GM12878 (cell line): ENCODE data around the gene DENND1B. TPM values are rescaled to one million over a fixed set of nuclear protein-coding genes. Genes with fewer than 3 reads are reported as not detected.

Experiments
- CREM ChIP-seq: IDR thresholded peaks from 2 replicates; pipeline ENCODE4 v1.6.1; 2014; ENCODE audit warnings: antibody characterized with exemption, low read depth
- FOS ChIP-seq: IDR thresholded peaks from 3 replicates; pipeline ENCODE4 v1.6.1; 2011; ENCODE audit warnings: borderline replicate concordance; ENCODE audit not compliant: insufficient read length; ENCODE audit errors: extremely low read depth
- FOXK2 ChIP-seq: fragments of 450-650 bp; IDR thresholded peaks from 2 replicates; pipeline ENCODE4 v1.6.1; 2017; ENCODE audit warnings: mild to moderate bottlenecking, moderate library complexity
- HSF1 ChIP-seq: fragments of 150-350 bp; IDR thresholded peaks from 2 replicates; pipeline ENCODE4 v1.6.1; 2014; ENCODE audit warnings: mild to moderate bottlenecking, low read depth, low read length
- NFIC ChIP-seq: IDR thresholded peaks from 2 replicates; pipeline ENCODE4 v1.6.1; 2012; ENCODE audit warnings: low read depth, mild to moderate bottlenecking, inconsistent platforms, low read length, moderate library complexity
- NKRF ChIP-seq: fragments of 450-650 bp; conservative IDR thresholded peaks from 2 replicates; pipeline ENCODE4 v1.6.1; 2017; ENCODE audit warnings: mild to moderate bottlenecking, moderate library complexity
- PAX8 ChIP-seq: fragments of 450-650 bp; IDR thresholded peaks from 2 replicates; pipeline ENCODE4 v1.6.1; 2017; ENCODE audit warnings: mild to moderate bottlenecking, moderate library complexity
- PBX3 ChIP-seq: IDR thresholded peaks from 2 replicates; pipeline ENCODE4 v1.6.1; 2011; ENCODE audit warnings: mild to moderate bottlenecking, low read depth, low read length, moderate library complexity; ENCODE audit not compliant: insufficient replicate concordance
- POLR2A ChIP-seq: IDR thresholded peaks from 2 replicates; pipeline ENCODE4 v1.6.1; 2011; ENCODE audit warnings: low read depth, mild to moderate bottlenecking, low read length
- SIN3A ChIP-seq: IDR thresholded peaks from 2 replicates; pipeline ENCODE4 v1.6.1; 2012; ENCODE audit warnings: low read depth, low read length, improper control_type of control experiment
- SREBF2 ChIP-seq: IDR thresholded peaks from 2 replicates; pipeline ENCODE4 v1.6.1; 2012; ENCODE audit warnings: mild to moderate bottlenecking, low read length
- USF2 ChIP-seq: IDR thresholded peaks from 2 replicates; pipeline ENCODE4 v1.6.1; 2011; ENCODE audit warnings: low read depth, low read length, improper control_type of control experiment, borderline replicate concordance
- ZNF622 ChIP-seq: fragments of 450-650 bp; IDR thresholded peaks from 2 replicates; pipeline ENCODE4 v1.6.1; 2017; ENCODE audit warnings: mild to moderate bottlenecking, inconsistent platforms
- polyA plus RNA-seq, 11 experiments: library from polyadenylated mRNA; depleted of rRNA in 4 of 11; unstranded in 6 of 11; stranded (reverse) in 5 of 11; fragments of >200 nt; fragmentation: Nextera tagmentation in 4 of 11; fragmentation: Illumina TruSeq in 1 of 11; extraction: Ambion mirVana in 4 of 11; extraction: Trizol in 1 of 11; gene quantifications; 1 replicate in 1 of 11; 2 replicates in 10 of 11; pipeline versions ENCODE4 v1.2.1 to v1.2.3, GENCODE V29; 2011 to 2016; ENCODE audit warnings: inconsistent platforms in 2 of 11, missing spikeins in 2 of 11, low read depth in 1 of 11
- total RNA-seq, 4 experiments: library from RNA; depleted of rRNA in 3 of 4; stranded (reverse); fragments of >200 nt in 3 of 4; fragmentation: Illumina TruSeq in 1 of 4; extraction: Trizol in 1 of 4; gene quantifications; 2 replicates each; pipeline versions ENCODE4 v1.2.1 to v1.2.3, GENCODE V29; 2013 to 2021
- TF ChIP-seq, protein P1 (sequence below): fragments of 450-650 bp; IDR thresholded peaks from 2 replicates; pipeline ENCODE4 v1.6.1; 2017; ENCODE audit warnings: mild to moderate bottlenecking
- TF ChIP-seq, protein P2 (sequence below): fragments of 450-650 bp; IDR thresholded peaks from 2 replicates; pipeline ENCODE4 v1.6.1; 2017; ENCODE audit warnings: borderline replicate concordance

The DENND1B gene
- total and polyA plus RNA-seq, 10 of the 15 experiments (the other 5 are each of a cell fraction or from before 2014, with no cell fraction given) = 1.7 to 10.7 (median 8.0) TPM

- TF ChIP-seq, protein P1, sequence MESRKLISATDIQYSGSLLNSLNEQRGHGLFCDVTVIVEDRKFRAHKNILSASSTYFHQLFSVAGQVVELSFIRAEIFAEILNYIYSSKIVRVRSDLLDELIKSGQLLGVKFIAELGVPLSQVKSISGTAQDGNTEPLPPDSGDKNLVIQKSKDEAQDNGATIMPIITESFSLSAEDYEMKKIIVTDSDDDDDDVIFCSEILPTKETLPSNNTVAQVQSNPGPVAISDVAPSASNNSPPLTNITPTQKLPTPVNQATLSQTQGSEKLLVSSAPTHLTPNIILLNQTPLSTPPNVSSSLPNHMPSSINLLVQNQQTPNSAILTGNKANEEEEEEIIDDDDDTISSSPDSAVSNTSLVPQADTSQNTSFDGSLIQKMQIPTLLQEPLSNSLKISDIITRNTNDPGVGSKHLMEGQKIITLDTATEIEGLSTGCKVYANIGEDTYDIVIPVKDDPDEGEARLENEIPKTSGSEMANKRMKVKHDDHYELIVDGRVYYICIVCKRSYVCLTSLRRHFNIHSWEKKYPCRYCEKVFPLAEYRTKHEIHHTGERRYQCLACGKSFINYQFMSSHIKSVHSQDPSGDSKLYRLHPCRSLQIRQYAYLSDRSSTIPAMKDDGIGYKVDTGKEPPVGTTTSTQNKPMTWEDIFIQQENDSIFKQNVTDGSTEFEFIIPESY = no peak
- TF ChIP-seq NKRF = no peak
- no peak for TF ChIP-seq SIN3A
- no peak for TF ChIP-seq PBX3
- no peak for TF ChIP-seq CREM
- no peak for TF ChIP-seq USF2
- no peak for TF ChIP-seq FOXK2
- TF ChIP-seq, protein P2, sequence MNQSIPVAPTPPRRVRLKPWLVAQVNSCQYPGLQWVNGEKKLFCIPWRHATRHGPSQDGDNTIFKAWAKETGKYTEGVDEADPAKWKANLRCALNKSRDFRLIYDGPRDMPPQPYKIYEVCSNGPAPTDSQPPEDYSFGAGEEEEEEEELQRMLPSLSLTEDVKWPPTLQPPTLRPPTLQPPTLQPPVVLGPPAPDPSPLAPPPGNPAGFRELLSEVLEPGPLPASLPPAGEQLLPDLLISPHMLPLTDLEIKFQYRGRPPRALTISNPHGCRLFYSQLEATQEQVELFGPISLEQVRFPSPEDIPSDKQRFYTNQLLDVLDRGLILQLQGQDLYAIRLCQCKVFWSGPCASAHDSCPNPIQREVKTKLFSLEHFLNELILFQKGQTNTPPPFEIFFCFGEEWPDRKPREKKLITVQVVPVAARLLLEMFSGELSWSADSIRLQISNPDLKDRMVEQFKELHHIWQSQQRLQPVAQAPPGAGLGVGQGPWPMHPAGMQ = no peak
- no peak for TF ChIP-seq ZNF622
- TF ChIP-seq SREBF2 = no peak
- no peak for TF ChIP-seq PAX8
- no peak for TF ChIP-seq HSF1
- TF ChIP-seq FOS = no peak
- no peak for TF ChIP-seq NFIC
- TF ChIP-seq POLR2A = no peak
Measured at GRCh38 chr1:197811769-197812168, 36.5 kb upstream of the DENND1B start (continued).
